ENCODE measurements around the gene SMYD3. TPM values are rescaled to one million over a fixed set of nuclear protein-coding genes. Genes with fewer than 3 reads are reported as not detected.

Gene SMYD3
- total and polyA plus RNA-seq, 9 of the 15 experiments (the other 6 are each of a cell fraction or from before 2014, with no cell fraction given) = 128 to 440 (median 197) TPM

- H3K9me1 ChIP-seq (ENCODE audit: control insufficient read depth, insufficient read depth, low read length) = no peaks in the 10 kb centered on the region
- no peak for FAIRE-seq
- H3K27ac ChIP-seq (ENCODE audit: extremely low read depth, low read depth, low read length) = no peak overlapping the region
- BruUV-seq (replicated peaks) = no TSS peak
- in situ Hi-C loops (cut with MboI) = no loop called here
- ChIA-PET POLR2A (interaction anchor here (0.6 kb wide), 1 partner anchor 14 kb away, joined by 6 read pairs; no protein-coding TSS in a partner anchor), CTCF (ENCODE audit: low intra/inter-chr PET ratio) (no interaction called here)
- H3K27me3 ChIP-seq (ENCODE audit: control insufficient read depth in 2 of 2, insufficient read depth in 2 of 2, low read length in 2 of 2) = no peaks in the 10 kb centered on the region
- no peak overlapping the region for H2AFZ ChIP-seq (ENCODE audit: low read depth, low read length)
- H3K36me3 ChIP-seq (ENCODE audit: control insufficient read depth, insufficient read depth, low read length) = peaks cover 17% of the 10 kb centered on the region; the same call in 2 of the 3 replicates
- TF ChIP-seq CUX1 (CRISPR knock-in tag; IDR thresholded peaks at IDR 0.05) (no peak), FOXM1 (IDR thresholded peaks at IDR 0.05; ENCODE audit: low read depth) (no peak), FOXM1 (CRISPR knock-in tag; IDR thresholded peaks at IDR 0.05; ENCODE audit: low read depth) (no peak), NR2C2 (CRISPR knock-in tag; IDR thresholded peaks at IDR 0.05) (no peak), NR2C2 (tag; IDR thresholded peaks at IDR 0.05) (no peak), POU5F1 (IDR thresholded peaks at IDR 0.05; ENCODE audit: borderline replicate concordance, low read depth, low read length, partially characterized antibody) (no peak), PRMT5 (CRISPR knock-in tag; IDR thresholded peaks at IDR 0.05) (no peak), STAT5B (CRISPR knock-in tag; IDR thresholded peaks at IDR 0.05) (no peak)
- 86% methylated on average over 3 of the region's 3 CpGs for WGBS (ENCODE audit: insufficient coverage, low coverage, missing lambda C conversion rate)
- H3K4me1 ChIP-seq (replicated peaks in 1 of 2; ENCODE audit: control insufficient read depth in 2 of 2, insufficient read depth in 2 of 2, low read length in 2 of 2) = 0 out of 5 replicates have a peak, but pooled peaks cover 0 to 3% of the 10 kb centered on the region in 2 experiments
- peaks cover 3% of the 10 kb centered on the region; the same call in 2 of the 3 replicates for H3K79me2 ChIP-seq (ENCODE audit: control insufficient read depth, insufficient read depth, low read length)
- H3K9me3 ChIP-seq (replicated peaks; ENCODE audit: control insufficient read depth, insufficient read depth, low read depth, low read length) = no peaks in the 10 kb centered on the region
- H3K9ac ChIP-seq (ENCODE audit: insufficient read depth in 1 of 2, low read depth in 2 of 2, low read length in 2 of 2) = no peak overlapping the region
- H4K20me1 ChIP-seq (replicated peaks; ENCODE audit: control insufficient read depth, insufficient read depth, low read length) = no peaks in the 10 kb centered on the region
- intact Hi-C loops (cut with micrococcal nuclease) = no loop called here
- no peak overlapping the region for H3K4me3 ChIP-seq
- ATAC-seq = no peak
- no peak for DNase-seq (ENCODE audit: extremely low read depth in 1 of 4, low spot score in 3 of 4)
- H3K4me2 ChIP-seq (ENCODE audit: insufficient read depth, low read length) = no peak overlapping the region
These were observed 729.3 kb downstream of the SMYD3 start for GRCh38 chr1:245777752-245778151.

Data from K562 (cell line).